Right kidney (tissue), 1 donor: ENCODE data around the gene COG3.

Experiments
- DNase-seq: peaks from one replicate; pipeline ENCODE4 v3.0.0-alpha.2; 2016

Gene COG3

DNA sequence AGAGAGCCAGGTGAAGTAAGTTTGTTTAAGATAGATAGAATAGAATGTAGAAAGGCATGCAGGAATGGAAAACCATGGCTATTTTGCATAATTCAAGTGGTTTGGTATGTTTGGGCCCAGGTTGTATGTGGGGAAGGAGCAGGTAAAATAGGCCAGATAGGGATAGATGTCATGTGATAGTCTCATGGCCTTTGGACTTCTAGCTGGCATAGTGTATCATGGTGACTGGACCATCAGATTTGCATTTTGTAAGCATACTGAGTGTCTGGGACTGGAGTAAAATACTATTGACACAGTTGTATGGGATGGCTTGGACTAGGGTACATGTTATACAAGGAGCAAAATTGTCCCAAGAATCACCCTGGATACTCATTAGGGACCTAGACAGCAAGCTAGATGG is 38.9 kb downstream of the COG3 start:
- no peak for DNase-seq

DNA sequence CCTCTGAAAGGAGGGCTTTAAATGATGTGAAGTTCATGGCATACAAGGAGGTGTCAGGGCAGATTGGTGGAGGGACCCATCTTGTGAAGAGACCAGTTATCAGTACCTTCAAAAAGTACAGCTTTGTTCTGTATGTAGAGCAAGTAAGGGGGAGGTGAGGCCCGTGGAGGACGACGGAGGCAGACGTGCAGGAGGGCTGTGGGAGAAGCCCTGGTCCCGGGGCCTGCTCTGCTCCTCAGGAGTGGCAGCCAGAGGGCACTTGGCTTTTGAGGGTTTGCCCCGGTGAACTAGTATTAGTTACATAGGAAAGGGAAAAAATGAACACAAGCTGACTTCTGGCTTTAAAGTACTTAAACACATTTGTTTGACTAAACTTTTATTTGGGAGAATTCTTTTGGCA is 42.1 kb downstream of the COG3 start:
- DNase-seq, result no peak

- no peak for DNase-seq
These were observed 44.0 kb downstream of the COG3 start for GRCh38 chr13:45508776-45509175.

DNA sequence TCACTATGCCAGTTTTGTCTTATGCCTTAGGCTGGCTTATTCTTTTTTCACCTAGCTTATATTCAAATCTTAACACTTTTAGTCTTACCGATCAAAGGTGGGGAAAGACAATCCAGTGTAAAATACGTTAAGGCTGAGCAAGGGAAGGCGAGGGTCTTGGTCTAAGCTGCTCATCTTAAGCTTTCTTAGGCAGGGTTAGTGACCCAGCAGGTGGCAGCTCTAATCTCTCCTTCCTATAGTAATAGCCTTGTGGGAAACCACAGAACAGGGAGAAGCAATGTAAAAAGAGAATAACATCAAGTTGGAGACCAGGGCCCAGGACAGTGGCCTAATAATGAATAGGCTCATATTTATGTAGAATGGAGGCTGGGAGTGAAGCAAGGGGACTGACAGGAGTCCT is 45.9 kb downstream of the COG3 start:
- DNase-seq, result no peak

DNA sequence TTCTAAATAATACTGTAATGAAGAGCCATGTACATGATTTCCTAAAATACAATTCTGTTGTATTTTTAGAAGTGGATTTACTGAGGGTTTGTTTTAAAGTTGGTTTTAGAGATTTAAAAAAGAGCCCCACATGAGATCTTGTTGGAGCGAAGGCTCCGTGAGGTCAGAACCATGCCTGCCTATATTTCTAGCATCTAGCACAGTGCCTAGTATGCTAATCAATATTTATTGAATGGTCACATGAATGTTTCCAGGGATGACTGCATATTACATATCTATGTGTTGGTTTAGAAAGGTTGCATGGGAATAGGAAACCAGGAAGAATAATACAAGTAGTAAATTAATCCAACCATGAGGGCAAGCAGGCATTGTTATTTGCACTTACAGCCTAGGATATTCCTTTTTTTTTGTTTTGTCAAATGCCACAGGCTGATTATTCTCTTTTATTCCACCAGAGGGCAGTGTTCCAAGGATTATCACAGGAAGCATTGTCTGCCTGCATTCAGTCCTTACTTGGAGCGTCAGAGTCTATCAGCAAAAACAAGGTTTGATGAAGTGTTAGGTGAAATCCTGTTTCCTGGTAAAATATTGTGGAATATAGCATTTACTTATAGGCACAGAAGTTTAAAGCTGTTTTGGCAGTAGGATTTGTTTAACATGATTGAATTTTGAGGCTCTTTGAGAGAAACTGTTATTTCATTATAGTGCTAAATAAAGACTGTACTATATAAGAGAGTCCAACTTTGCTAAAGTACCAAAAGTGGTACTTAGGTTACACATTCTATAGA is 46.8 kb downstream of the COG3 start:
- DNase-seq, result peak; percentile 14

GRCh38 chr13:45512098-45512496 is 47.4 kb downstream of the COG3 start:
- no peak for DNase-seq

DNA sequence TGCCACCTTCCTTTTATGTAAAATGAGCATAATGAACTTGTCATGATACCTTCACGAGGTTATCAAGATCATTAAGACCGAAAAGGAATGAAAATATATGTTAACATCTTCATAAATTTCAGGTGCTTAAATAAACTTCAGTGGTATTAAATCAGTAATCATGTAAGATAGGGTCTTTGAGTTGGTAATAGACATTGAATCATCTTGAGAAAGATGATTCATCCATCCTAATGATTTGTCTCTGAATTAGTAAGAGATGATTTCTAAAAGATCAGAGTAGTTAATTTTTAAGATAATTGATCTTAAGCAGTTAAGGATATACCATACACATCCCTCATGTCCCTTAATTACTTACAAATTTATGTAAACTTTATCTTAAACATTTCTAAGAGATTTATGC is 52.0 kb downstream of the COG3 start:
- no peak for DNase-seq

DNA sequence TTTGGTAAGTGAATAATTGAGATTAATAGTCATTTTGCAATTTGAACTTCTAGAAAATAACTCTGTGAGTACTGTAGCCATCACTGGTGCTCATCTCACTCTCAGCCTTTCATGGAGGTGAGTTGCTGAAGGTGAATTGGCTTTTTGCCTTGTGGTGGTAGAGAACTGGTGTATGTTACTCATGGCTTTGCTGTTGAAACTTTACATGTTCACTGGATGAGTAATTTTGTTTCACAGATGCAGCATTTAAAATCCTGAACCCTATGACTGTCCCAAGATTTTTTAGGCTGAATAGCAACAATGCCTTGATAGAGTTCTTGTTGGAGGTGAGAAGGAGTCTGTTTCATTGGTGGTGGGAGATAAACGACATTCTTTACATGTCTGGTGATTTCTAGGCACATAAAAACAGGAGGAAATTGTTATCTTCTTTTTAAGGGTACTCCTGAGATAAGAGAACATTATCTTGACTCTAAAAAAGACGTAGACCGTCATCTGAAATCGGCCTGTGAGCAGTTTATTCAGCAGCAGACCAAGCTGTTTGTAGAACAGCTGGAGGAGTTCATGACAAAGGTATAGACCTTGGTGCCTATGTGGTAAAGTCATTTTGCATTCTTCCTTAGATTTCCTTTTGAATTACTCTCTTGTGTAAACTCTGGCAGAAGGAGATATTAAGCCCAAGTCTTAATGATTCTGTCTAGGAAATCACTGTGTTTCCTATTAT is 53.9 kb downstream of the COG3 start:
- no peak for DNase-seq

DNA sequence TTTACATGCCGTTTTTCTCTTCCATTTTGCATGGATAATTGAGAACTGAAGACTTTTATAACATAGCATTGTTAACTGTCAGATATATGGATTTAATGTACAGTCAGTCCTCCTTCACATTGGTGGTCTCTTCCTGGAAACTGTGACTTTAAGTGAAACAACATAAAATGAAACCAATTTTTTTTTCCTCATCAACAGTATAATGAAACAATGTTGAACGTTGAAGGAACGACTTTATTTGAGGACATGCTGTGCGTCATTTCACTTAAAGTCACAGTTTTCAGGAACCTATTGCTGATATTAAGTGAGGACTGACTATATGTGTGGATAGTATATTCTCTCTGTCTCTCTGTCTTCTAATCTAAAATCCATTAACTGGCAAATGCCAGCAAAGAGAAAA is 54.8 kb downstream of the COG3 start:
- DNase-seq, result no peak

DNA sequence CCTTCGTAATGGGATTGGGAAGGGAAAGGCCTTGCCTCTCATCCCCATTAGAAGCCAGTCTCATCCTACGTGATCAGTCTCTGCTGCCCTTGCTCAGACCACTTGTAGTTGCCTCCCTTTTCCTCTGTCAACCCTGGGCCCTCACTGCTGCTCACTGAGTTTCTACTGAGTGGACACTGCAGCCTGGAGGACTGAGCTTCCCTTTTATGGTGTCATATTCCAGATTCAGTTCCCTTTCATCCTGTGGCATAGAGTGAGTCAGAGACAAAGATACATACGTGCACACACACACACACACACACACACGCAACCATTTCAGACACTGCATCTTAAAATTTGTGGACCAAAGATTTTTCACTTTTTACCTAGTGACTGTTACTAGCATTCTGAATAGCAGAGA is 56.6 kb downstream of the COG3 start:
- no peak for DNase-seq

- no peak for DNase-seq
These were observed 57.8 kb downstream of the COG3 start for GRCh38 chr13:45522571-45522970.

DNA sequence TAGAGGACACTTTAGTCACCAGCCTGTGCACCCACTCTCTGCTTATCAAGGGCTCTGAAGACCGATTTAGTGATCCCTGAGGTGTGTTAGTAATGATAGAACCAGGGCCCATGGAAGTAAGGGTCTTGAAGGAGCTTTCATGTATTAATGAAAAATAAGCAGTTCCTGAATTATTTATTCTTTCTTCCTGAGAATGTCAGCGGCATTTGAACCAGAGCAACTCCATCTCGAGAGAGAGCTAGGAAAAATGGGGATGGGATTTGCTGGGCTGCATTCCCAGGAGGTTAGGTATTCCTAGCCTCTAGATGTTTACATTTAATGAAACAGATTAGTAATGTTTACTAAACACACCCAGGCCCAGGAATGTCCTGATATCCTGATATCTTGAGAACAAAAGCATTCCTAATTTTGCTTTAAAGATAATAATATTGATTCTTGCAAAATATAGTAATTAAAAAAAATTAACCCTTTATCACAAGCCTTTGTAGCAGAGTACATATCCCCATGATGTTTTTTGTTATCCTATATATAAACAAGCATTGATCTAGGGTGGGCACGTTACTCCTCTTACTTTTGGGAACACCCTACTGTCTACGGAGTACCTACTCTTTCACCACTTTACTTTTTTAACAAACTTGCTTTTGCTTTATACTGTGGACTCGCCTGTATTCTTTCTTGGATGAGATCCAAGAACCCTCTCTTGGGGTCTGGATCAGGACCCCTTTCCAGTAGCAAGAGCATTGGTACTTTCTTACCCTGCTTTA is 63.1 kb downstream of the COG3 start:
- no peak for DNase-seq

- DNase-seq, result no peak
These were observed 65.0 kb downstream of the COG3 start for GRCh38 chr13:45529758-45530157.

DNA sequence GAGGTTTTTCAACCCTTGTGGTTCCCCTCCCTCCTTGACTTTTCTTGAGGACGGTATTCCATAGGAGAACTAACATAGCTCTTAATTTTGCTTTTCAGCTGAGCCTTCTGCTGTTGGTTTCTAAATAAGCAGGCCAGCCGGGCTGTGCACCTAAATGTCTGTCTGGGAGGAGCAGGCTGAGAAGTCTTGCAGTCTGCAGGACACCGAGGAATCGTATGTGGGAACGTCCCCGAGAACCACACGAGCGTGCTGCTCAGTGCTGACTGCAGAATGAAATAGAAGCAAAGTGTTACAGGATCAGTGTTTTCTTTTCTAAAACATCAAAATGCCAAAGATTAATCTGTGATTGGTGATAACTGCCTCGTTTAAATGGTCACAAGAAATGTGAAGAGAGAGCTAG is 69.9 kb downstream of the COG3 start:
- no peak for DNase-seq

GRCh38 chr13:45536224-45536623 is 71.5 kb downstream of the COG3 start:
- no peak for DNase-seq

DNA sequence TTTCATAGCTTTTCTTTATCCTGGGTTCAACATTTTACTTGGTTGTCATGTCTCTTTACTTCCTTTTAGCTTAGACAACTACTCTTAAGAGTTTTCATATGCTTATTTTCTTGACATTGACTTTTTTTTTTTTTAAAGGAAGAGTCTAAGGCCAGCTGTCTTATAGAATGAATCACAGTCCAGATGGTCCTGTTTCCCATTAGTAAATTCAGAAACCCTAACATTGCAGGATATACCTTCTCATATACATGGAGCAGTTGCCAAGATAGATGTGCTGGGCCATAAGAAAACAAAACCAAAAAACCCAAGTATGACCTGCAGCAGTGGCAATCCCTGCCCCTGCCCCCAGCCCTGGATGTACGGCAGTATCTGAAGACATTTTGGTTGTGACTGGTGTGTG is 72.8 kb downstream of the COG3 start:
- no peak for DNase-seq

GRCh38 chr13:45538382-45538781 is 73.6 kb downstream of the COG3 start:
- DNase-seq, result no peak

DNA sequence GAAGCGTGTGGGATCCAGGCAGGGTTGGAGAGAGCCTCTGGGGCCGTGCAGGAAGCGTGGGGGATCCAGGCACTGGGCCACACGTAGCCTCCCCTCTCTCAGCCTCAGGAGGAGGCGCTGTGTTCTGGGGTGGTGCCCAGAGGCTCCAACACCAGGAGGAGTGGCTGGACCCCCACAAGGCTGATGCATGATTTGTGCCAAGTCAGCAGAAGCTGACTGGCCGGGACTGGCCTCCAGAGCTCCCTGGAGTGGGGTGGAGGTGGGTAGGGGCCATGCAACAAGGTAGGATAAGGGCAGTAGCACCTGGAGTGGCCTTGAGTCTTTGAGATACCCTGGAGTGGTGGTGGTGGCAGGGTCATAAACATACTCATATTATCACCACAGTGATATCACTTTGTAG is 75.5 kb downstream of the COG3 start:
- DNase-seq, result no peak

- no peak for DNase-seq
These were observed 76.1 kb downstream of the COG3 start for GRCh38 chr13:45540864-45541263.

DNA sequence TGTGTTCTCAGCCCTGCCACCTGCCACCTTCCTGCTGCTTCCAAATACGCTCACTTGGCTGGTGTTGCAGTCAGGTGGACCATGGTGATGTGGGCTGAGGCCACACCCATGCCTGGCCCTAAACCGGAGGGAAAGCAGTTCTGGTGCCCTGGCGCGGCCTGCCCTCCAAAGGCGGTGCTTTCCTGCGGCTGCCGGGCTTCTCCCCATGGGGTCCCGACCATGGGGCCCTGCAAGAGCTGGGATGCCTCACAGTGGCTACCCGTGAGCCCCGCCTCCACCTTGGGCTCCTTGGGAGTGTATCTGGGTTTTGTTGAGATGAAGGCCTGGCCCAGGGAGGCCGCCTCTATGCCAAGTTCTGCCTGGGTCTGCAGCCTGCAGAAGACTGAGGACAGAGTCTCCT is 77.1 kb downstream of the COG3 start:
- no peak for DNase-seq

DNA sequence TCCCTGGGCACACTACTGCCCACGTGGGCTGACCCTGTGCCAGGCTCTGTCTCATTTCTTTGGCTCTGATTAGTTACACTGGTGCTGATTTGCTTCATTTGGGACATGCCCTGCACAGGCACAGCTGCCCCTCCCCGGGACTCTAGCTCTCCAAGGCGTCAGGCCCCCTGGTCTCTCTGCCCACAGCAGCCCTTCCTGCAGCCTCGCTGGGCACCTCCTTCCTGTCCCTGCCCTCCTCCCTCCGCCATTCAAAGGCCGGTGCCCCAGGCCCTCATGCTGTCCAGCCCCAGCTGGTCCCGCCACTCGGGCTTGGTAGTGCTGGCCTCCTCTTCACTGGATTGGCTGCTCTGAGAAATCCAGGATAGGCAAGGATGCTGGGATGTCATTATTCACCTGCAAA is 77.7 kb downstream of the COG3 start:
- no peak for DNase-seq

DNA sequence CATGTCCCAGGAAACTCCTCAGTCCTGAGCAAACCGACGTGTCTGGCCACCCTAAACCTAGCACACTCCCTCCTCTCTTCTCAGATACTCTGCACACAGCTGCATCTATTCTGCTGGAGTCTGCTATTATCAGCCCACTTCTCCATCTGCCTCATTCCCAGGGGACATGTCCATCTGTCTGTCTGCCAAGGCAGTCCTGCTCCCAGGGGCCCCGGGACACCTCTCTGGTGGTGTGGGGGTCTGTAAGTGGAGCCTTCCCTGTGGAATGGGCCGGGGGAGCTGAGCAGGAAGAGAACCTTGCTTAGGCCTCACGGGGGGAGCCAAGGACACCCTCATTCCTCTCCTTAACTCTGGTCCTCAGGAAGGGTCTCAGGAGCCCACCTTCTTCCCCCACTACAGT is 78.1 kb downstream of the COG3 start:
- DNase-seq, result no peak

DNA sequence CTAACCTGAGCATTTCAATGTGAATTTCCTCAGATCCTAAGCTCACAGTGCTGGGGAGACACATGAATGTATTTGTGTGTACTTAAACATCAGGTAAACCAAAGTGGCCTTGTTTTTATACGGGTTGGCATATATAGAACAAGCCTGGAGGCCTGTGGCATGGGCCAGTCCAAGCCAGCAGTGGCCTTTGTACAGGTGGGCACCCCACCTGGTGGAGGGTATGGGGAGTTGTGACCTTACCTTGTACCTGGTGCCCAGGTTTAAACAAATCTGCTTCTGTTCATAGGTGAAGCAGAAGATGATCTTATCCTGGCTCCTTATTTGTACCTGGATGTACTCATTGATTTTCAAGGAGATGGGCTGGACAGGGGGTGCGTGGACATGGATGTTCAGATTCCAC is 79.8 kb downstream of the COG3 start:
- no peak for DNase-seq
